Activated CD8-positive, alpha-beta memory T cell treated with anti-CD3 and anti-CD28 coated beads, Interleukin-2, amount 10 ng/mL, durations not matched to agents 7 days and 5 days (primary cell): ENCODE data around the gene CFHR2. TPM values are rescaled to one million over a fixed set of nuclear protein-coding genes. Genes with fewer than 3 reads are reported as not detected.
"Not testable (repeated sequence)": the region's sequence is repeated elsewhere in the genome, so short reads cannot be mapped to it uniquely, and the experiment has no call there.

Source experiments
- ATAC-seq: fragments of 150-1000 bp; cut with Tn5 transposase; one replicate; pipeline ENCODE4 v1.10.0; 2021; ENCODE audit warnings: moderate library complexity
- CTCF ChIA-PET: fragments of 350-600 bp; sonication (Branson Sonifier 250); formaldehyde crosslinking; loops from one replicate; lab custom pipeline; 2021; ENCODE audit warnings: antibody characterized with exemption; lab: Charles Lee
- DNase-seq: peaks from one replicate; pipeline ENCODE4 v3.0.0-alpha.2; 2020
- H3K27ac Mint-ChIP-seq: one replicate; pipeline ENCODE4 v1.8.0; 2021; ENCODE audit warnings: mild to moderate bottlenecking, mixed read lengths
- H3K27me3 Mint-ChIP-seq: one replicate; pipeline ENCODE4 v1.8.0; 2021; ENCODE audit warnings: mixed read lengths
- H3K36me3 Mint-ChIP-seq: one replicate; pipeline ENCODE4 v1.8.0; 2021; ENCODE audit warnings: mild to moderate bottlenecking, mixed read lengths
- H3K4me1 Mint-ChIP-seq: one replicate; pipeline ENCODE4 v1.8.0; 2021; ENCODE audit warnings: mixed read lengths
- H3K4me3 Mint-ChIP-seq: one replicate; pipeline ENCODE4 v1.8.0; 2021; ENCODE audit warnings: mild to moderate bottlenecking, moderate library complexity, mixed read lengths
- H3K9me3 Mint-ChIP-seq: one replicate; pipeline ENCODE4 v1.8.0; 2022; ENCODE audit warnings: low read depth, mixed read lengths
- total RNA-seq, 2 experiments: library from RNA; stranded (reverse); gene quantifications; one replicate each; pipeline ENCODE4 v1.2.3, GENCODE V29; 2021

CFHR2 gene
- total RNA-seq, 2 experiments from 2014 or later = not detected

DNA sequence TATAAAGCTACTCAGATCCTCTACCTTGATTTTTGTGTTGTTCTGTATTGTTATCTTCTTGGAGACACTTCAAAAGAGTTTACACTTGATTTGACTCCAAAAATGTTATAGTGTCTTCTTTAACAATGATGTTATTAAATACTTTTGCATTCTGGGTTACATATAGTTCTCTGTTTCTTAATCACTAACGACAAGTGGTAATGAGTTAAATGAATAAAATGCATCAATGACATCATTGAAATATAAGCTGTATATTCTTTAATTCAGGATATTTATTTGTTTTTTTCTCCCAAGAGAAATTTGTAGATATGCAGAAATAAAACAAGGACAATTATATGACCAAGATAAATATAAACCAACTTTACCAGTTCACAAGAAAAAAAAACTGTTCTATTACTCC is 26.6 kb downstream of the CFHR2 start:
- no peak overlapping the region for H3K4me3 Mint-ChIP-seq
- no peaks in the 10 kb centered on the region for H3K36me3 Mint-ChIP-seq
- DNase-seq (no peak), ATAC-seq (no peak)
- no peaks in the 10 kb centered on the region for H3K9me3 Mint-ChIP-seq
- no peaks in the 10 kb centered on the region for H3K4me1 Mint-ChIP-seq
- CTCF ChIA-PET = no interaction called here
- H3K27me3 Mint-ChIP-seq = no peaks in the 10 kb centered on the region
- no peak overlapping the region for H3K27ac Mint-ChIP-seq

DNA sequence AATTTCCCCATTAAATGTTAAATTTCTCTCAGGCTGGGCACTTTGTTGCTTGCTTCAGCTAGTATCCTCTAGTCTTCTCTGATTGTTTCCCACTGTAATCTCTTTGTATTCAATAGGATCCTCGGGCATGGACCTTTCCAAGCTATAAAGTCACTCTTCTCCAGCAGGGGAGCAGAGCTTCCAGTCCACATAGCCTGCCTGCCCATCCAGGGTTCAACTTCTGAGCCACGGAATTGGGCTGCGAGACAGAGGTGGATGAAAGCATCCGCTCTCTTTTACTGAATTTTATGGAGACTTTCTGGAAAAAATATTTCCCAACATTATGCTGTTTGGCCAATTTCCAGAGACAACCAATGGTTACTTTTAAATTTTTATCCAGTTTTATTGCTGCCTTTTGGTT is 32.7 kb downstream of the CFHR2 start:
- no peaks in the 10 kb centered on the region for H3K9me3 Mint-ChIP-seq
- no peaks in the 10 kb centered on the region for H3K36me3 Mint-ChIP-seq
- H3K4me1 Mint-ChIP-seq = no peaks in the 10 kb centered on the region
- H3K4me3 Mint-ChIP-seq = no peak overlapping the region
- ATAC-seq (no peak), DNase-seq (no peak)
- H3K27ac Mint-ChIP-seq = no peak overlapping the region
- CTCF ChIA-PET = no interaction called here
- H3K27me3 Mint-ChIP-seq = no peaks in the 10 kb centered on the region

DNA sequence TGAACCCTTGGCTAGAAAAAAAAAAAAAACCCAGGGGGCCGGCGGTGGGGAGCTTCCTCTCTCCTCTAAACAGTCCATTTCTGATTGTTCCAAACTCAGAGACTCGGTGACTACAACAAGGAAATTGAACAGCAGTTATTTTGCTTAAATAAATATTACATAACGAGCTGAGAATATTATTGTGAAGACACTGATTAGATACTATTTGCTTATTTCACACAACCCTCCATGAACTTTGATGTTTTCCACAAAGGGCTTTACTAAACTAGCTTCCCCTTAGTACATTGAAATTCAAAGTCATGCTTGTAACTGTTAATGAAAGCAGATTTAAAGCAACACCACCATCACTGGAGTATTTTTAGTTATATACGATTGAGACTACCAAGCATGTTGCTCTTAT is 33.7 kb downstream of the CFHR2 start, which contains the start of gene CFHR5:
CFHR5 (plus strand) TSS at position 279 of the 400 bp plus-strand sequence; CDS start at position 388, 109 bp downstream.
- H3K4me1 Mint-ChIP-seq = no peaks in the 10 kb centered on the region

DNA sequence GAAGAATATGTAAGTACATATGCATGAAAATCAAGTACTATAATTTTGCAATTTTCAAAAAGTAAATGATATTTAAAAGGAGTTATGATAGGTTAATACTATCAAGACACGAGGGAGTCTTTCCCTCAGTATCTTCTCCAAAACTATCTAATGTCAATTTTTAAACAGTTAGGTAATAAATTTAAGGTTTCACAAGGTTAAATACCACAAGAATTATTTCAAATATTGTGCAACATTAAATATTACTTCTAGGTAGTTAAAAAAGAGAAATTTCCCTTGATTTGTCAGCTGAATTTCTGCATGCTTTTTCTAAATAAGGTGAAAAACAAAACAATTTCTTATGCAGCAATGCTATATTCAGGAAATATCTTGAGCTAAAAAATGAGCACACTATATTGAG is 37.3 kb downstream of the CFHR2 start:
- Mint-ChIP-seq H3K36me3 (no peaks in the 10 kb centered on the region), H3K4me1 (no peaks in the 10 kb centered on the region), H3K27ac (no peak overlapping the region), H3K4me3 (no peak overlapping the region), H3K9me3 (no peaks in the 10 kb centered on the region), H3K27me3 (no peaks in the 10 kb centered on the region)
- ATAC-seq (no peak), DNase-seq (no peak)
- CTCF ChIA-PET = no interaction called here

More for the DNA sequence above, 33.7 kb downstream of the CFHR2 start, which contains the start of gene CFHR5:
- Mint-ChIP-seq H3K9me3 (no peaks in the 10 kb centered on the region), H3K27me3 (no peaks in the 10 kb centered on the region), H3K36me3 (no peaks in the 10 kb centered on the region), H3K27ac (no peak within 1 kb of the TSS), H3K4me3 (no peak within 1 kb of the TSS)
- CTCF ChIA-PET = no interaction called here
- no peak for DNase-seq
- ATAC-seq = no peak

DNA sequence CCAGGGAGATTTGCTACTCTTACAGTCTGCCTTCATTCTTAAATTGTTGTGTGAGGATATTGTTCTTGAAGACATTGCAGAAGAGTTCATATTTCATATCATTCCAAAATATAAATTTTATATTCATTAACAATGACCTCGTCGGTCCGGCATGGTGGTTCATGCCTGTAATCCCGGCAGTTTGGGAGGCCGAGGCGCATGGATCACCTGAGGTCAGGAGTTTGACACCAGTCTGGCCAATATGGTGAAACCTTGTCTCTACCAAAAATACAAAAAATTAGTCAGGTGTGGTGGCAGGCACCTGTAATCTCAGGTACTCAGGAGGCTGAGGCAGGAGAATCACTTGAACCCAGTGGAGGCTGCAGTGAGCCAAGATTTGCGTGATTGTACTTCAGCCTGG is 38.7 kb downstream of the CFHR2 start:
- H3K27ac Mint-ChIP-seq, H3K4me3 Mint-ChIP-seq, ATAC-seq, H3K4me1 Mint-ChIP-seq, H3K9me3 Mint-ChIP-seq, H3K36me3 Mint-ChIP-seq, CTCF ChIA-PET, DNase-seq, H3K27me3 Mint-ChIP-seq: not testable (repeated sequence)

DNA sequence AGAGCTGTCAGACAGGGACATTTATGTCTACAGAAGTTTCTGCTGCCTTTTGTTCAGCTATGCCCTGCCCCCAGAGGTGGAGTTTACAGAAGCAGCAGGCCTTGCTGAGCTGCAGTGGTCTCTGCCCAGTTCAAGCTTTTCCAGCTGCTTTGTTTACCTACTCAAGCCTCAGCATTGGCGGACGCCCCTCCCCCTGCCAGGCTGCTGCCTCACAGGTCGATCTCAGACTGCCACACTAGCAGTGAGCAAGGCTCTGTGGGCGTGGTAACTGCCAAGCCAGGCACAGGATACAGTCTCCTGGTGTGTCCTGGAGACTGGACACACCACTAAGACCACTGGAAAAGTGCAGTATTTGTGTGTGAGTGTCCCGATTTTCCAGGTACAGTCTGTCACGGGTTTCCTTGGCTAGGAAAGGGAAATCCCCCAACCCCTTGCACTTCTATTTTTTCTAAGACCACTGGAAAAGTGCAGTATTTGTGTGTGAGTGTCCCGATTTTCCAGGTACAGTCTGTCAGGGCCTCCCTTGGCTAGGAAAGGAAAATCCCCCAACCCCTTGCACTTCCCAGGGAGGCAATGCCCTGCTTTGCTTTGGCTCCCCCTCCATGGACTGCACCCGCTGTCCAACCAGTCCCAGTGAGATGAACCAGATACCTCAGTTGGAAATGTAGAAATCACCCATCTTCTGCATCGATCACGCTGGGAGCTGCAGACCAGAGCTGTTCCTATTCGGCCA is 48.5 kb downstream of the CFHR2 start:
- H3K4me1 Mint-ChIP-seq, H3K27ac Mint-ChIP-seq, H3K9me3 Mint-ChIP-seq, ATAC-seq, DNase-seq, H3K36me3 Mint-ChIP-seq, H3K27me3 Mint-ChIP-seq, H3K4me3 Mint-ChIP-seq, CTCF ChIA-PET: not testable (repeated sequence)

DNA sequence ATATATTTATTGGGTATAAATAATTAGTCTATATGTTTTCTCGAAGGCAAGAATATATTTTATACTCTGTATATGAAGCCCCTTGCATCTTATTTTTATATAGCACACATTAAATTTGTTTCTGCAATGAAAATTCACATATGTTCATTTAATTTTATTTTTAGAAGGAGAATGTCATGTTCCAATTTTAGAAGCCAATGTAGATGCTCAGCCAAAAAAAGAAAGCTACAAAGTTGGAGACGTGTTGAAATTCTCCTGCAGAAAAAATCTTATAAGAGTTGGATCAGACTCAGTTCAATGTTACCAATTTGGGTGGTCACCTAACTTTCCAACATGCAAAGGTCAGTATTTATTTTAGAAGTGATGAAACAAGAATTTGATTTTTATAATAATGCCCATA is 50.4 kb downstream of the CFHR2 start:
- Mint-ChIP-seq H3K36me3 (no peaks in the 10 kb centered on the region), H3K4me1 (no peaks in the 10 kb centered on the region), H3K27me3 (no peaks in the 10 kb centered on the region), H3K27ac (no peak overlapping the region), H3K4me3 (no peak overlapping the region), H3K9me3 (no peaks in the 10 kb centered on the region)
- no peak for DNase-seq
- no peak for ATAC-seq
- CTCF ChIA-PET = no interaction called here

DNA sequence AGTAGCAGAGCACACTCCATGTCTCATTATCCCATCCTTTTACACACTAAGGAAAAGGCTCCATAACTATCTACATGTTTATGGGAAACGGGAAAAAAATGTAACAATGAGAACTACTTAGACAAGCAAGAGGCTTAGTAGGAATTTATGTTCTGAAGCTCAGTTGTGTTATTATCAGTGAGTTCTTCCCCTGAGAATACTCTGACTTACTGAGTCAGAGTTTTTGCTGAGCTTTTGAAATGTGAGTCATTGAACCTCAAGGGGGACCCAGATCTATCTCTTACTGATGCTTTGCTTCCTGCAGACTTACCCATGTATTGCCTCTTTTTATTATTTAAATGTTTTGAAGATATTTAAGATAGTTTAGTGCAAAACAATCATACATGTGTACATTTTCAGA is 53.9 kb downstream of the CFHR2 start:
- no peaks in the 10 kb centered on the region for H3K36me3 Mint-ChIP-seq
- no peak overlapping the region for H3K4me3 Mint-ChIP-seq
- H3K4me1 Mint-ChIP-seq = no peaks in the 10 kb centered on the region
- no peak overlapping the region for H3K27ac Mint-ChIP-seq
- no peaks in the 10 kb centered on the region for H3K27me3 Mint-ChIP-seq
- no peak for ATAC-seq
- H3K9me3 Mint-ChIP-seq = no peaks in the 10 kb centered on the region
- DNase-seq = no peak
- CTCF ChIA-PET = no interaction called here

DNA sequence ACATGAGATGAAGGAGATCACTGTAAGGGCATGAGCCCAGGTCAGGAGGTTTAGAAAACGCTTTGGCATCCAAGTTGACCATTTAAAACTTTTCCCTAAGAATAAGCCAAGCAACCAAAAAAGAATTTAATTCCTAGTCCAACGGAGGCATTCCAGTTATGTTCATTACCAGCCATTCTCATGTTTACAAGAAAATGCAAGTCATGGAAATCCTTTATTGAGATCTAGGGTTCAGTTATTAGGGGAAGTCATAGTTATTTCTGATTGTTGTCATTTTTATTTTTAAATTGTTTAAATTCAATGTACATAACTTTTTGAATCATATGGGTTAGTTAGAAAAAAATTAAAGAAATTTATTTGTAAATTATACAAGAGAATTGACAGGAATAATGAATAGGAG is 58.3 kb downstream of the CFHR2 start:
- no peak overlapping the region for H3K27ac Mint-ChIP-seq
- CTCF ChIA-PET = no interaction called here
- DNase-seq (no peak), ATAC-seq (no peak)
- no peaks in the 10 kb centered on the region for H3K4me1 Mint-ChIP-seq
- no peak overlapping the region for H3K4me3 Mint-ChIP-seq
- no peaks in the 10 kb centered on the region for H3K36me3 Mint-ChIP-seq
- H3K9me3 Mint-ChIP-seq = no peaks in the 10 kb centered on the region
- H3K27me3 Mint-ChIP-seq = no peaks in the 10 kb centered on the region

DNA sequence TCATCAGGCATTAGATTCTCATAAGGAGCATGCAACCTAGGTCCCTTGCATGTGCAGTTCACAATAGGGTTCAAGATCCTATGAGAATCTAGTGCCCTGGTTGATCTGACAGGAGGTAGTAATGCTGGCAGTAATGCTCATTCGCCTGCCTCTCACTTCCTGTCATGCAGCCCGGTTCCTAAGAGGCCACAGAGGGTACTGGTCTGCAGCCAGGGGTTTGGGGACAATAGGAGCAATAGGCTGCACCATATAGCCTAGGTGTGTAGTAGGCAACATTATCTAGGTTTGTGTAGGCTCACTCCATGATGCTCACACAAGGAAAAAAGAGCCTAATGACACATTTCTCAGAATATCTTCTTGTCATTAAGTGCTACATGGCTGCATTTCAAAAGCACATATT is 59.6 kb downstream of the CFHR2 start:
- Mint-ChIP-seq H3K27me3 (no peaks in the 10 kb centered on the region), H3K9me3 (no peaks in the 10 kb centered on the region), H3K36me3 (no peaks in the 10 kb centered on the region), H3K4me3 (no peak overlapping the region), H3K27ac (no peak overlapping the region), H3K4me1 (no peaks in the 10 kb centered on the region)
- DNase-seq (no peak), ATAC-seq (no peak)
- CTCF ChIA-PET = no interaction called here

DNA sequence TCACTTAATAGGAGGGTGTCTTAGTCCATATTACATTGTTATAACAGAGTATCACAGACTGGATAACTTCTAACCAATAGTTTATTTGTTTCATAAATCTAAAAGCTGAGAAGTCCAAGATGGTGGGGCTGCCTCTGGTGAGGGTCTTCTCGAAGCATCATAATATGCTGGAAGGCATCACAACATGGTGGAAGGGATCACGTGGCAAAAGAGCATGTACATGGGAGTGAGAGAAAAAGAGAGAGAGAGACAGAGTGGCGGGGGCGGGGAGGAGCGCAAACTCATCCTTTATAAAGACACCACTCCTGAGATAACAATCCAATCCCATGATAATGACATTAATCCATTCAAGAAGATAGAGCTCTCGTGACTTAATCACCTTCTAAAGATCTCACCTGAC is 65.3 kb downstream of the CFHR2 start:
- no peak overlapping the region for H3K4me3 Mint-ChIP-seq
- no peak overlapping the region for H3K27ac Mint-ChIP-seq
- H3K9me3 Mint-ChIP-seq = peaks cover 2% of the 10 kb centered on the region
- ATAC-seq (no peak), DNase-seq (no peak)
- H3K4me1 Mint-ChIP-seq = no peaks in the 10 kb centered on the region
- no peaks in the 10 kb centered on the region for H3K36me3 Mint-ChIP-seq
- CTCF ChIA-PET = no interaction called here
- no peaks in the 10 kb centered on the region for H3K27me3 Mint-ChIP-seq

Other genes with a start within 250 kb of the CFHR2 start
- not detected for gene CFHR3, start 168.9 kb upstream of the CFHR2 start, total RNA-seq
- gene CFHR1, start 124.0 kb upstream of the CFHR2 start, total RNA-seq = not detected
- gene CFHR4, start 55.7 kb upstream of the CFHR2 start, total RNA-seq = not detected
- gene CFHR5, start 33.8 kb downstream of the CFHR2 start, total RNA-seq = not detected
- not detected for gene F13B, start 123.5 kb downstream of the CFHR2 start, total RNA-seq
- 10 to 100 TPM; 73.8 to 91.3 TPM for gene ASPM, start 202.9 kb downstream of the CFHR2 start, total RNA-seq